GM18870 (cell line): ENCODE data around the gene ZNF687.
A peak's percentile ranks its signal among the peaks of the same experiment; 100 is the strongest.

Experiments used
- ATAC-seq: cut with Tn5 transposase; IDR thresholded peaks from one replicate; pipeline ENCODE4 v1.9.1; 2021; ENCODE audit warnings: moderate library complexity; ENCODE audit not compliant: unreplicated experiment

Gene ZNF687

DNA sequence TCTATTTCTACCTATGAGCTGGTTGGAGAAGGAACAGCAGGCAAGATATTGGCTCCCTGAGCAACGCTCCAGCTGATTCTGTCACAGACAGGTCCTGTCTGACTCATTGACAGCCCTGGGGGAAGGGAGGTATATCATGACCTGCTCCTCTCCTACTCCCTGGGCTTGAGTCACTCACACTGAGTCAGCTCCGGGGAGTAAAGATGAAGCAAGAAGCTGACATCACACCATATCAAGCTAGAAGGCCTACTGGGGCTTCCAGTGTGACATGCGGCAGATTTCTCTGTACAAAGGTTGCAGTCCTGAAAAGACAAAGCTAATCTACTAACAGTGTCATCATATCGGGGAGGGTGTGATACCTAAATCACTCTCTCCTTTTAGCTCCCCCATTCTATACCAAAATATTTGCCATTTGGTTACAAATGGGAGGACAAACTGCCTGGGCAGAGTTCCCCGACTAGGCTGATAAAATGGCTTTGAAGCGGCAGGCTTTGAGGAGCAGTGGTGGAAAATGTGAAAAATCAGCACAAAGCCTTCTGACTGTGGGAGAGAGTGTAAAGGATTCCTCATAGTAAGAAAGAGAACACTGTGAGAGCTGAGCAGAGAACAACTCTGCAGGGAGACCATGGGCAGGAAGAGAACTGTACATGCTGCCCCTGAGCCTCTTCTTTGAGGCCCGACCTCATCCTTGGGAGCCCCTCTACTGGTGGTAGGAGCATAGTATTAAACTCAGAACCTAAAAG is 29.7 kb downstream of the ZNF687 start:
- ATAC-seq = no peak

DNA sequence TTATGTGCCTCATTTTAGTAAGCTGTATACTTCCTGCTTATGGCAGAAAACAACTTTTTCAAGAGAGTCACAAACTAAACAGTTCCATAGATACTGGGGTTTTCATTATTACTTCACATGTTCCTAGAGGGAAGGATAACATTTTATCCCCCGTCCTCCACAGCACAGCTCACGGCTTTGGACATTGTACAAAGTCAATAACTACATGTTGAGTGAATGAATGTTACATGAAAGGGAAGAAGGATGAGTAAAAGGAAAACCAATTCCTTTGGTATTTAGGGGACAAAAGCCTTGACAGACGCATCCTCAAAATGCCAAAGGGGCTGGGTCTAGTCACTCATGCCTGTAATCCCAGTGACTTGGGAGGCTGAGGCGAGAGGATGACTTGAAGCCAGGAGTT is 30.3 kb downstream of the ZNF687 start:
- no peak for ATAC-seq

DNA sequence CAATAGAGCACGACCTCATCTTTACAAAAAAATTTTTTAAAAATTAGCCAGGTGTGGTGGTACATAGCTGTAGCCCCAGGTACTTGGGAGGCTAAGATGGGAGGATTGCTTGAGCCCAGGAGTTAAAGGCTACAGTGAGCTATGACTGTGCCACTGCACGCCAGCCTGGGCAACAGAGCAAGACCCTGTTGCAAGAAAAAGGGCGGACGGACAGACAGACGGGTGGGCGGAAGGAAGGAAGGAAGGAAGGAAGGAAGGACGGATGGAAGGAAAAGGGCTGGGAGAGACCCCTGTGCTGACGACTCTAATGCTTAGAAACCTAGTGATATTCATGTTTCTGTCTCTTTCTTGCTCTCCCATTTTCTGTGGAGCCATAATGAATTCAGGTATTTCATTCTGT is 30.7 kb downstream of the ZNF687 start:
- no peak for ATAC-seq

DNA sequence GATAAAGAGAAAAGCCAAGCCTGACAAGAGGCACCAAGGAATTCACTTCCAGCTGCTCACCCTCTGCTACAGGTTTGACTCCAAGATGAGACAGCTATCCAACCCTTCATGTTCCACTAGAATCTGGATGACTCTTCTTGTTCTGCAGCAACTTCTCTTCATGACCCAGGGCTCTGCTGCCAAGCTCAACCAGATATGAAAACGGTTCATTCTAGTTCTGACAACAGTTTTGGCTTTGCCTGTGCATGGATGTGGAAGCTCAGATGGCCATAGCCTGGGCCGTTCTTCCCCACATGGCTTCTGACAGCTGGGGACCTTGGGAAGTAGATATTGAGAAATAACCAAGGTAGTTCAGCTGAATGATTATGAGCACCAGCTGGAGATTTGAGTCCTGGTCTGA is 31.4 kb downstream of the ZNF687 start:
- no peak for ATAC-seq

DNA sequence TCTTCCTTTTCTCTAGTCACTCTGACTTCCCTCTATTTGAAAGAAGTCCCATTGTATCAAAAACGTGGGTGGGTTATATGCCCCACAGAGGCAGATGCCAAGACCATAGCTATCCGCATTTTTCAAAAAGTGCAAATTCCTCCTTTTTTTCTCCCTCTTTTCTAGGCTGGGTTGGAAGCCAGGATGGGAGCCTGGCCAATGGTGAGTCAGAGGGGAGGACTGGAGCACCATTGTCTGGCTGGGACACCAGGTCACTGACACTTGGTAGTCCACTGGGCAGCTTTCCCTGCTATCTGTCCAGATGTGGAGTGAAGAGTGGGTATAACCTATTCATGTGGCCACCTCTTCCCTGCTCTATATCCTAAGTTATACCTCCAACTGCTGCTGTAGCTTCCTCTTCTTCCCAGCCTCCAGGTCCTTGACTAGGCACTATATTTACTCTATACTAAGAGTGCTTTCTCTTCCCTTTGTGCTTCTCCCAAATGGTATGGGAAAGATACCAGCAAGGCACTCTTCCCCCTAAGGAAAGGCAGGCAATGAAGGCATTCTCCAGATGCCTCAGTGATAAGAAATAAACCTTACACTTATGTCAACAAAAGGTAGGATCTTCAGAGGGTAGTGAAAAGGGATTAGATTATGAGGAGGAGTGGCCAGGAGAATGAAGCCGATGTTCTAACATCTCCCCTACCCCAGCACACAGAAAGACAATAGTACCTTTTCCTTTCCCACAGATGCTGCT is 32.2 kb downstream of the ZNF687 start:
- ATAC-seq = no peak

DNA sequence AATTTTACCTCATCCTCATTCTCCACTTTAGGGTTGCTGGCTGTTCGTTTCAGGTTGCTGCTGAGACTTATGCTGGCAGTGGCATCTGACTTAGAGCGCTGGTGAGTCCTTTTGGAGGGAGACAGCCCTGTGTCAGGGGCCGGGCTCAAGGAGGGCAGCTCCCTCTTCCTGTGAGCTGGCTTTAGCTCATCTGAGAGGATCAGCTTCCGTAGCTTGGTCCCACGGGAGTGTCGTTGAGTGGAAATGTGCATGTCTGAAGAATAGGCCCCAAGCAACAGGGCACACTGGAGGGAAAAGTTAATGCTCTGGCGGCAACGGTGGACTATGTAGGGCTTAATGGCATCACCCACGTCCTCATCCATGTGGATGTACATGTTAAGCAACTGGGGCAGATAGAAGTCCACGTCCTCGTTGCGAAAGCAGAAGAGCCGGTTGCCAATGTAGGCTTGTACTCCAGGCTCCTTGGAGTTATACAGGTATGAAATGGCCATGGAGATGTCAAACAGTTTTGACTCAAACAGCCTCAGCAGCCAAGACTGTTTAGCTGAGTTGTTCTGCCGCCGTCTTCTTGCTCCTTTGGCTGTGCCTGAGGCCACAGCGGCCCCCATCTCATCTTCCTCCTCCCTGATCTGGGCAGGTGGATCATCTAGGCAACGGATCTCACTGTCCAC is 33.6 kb downstream of the ZNF687 start:
- no peak for ATAC-seq

DNA sequence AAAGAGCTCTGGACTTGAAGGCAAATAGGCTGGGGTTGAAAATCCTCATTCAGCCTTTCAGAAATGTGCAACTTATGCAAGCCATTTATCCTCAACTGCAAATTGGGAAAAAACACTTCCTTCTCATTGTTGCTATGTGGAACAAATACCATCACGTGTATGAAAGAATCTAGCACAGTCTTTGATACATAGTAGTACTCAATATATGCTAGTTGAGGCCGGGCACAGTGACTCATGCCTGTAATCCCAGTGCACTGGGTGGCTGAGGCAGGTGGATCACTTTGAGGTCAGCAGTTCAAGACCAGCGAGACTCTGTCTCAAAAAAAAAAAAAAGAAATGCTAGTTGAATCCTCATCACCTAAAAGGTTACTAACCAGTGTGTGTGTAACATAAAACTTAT is 36.9 kb downstream of the ZNF687 start:
- no peak for ATAC-seq

DNA sequence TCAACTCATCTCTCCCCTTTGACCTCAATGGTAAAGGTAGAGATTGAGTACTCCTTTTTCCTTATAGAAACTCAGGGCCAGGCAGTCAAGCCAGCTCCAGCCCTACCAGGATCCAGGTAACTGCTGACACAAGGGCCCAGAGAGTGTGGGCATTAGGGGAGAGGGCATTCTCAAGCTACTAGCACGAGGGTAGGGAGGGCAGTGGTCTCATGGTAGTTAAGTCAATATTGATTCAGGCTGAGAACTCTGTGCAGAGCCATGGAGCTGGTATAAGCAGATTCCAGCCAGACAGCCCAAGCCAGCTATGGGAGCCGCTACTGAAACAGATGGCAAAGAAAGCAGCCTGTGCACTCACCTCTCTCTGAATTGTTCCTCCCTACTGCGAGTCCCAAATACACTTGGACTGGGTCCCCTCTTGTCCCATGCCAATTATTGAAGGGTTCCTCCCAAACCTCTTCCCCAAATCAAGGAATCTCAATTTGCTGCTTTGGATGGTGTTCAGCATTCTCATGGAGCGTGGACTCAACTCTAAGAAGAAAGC is 42.4 kb downstream of the ZNF687 start:
- ATAC-seq = no peak

DNA sequence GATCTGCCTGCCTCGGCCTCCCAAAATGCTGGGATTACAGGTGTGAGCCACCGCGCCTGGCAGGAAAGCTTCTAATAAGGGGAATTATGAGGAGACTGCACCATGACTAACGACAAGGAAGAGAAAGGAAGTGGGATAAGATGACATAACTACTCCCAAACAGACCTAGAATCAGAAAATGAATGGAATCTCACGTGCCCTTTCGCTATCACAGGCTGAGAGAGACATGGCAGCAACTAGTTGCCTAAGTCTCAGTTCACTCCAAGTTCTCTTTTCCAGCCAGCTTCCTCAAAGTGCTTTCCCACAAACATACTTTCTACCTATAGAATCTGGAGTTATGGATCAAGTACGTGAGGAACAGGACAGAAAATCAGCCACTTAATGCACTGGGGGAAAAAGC is 43.1 kb downstream of the ZNF687 start:
- ATAC-seq = no peak

DNA sequence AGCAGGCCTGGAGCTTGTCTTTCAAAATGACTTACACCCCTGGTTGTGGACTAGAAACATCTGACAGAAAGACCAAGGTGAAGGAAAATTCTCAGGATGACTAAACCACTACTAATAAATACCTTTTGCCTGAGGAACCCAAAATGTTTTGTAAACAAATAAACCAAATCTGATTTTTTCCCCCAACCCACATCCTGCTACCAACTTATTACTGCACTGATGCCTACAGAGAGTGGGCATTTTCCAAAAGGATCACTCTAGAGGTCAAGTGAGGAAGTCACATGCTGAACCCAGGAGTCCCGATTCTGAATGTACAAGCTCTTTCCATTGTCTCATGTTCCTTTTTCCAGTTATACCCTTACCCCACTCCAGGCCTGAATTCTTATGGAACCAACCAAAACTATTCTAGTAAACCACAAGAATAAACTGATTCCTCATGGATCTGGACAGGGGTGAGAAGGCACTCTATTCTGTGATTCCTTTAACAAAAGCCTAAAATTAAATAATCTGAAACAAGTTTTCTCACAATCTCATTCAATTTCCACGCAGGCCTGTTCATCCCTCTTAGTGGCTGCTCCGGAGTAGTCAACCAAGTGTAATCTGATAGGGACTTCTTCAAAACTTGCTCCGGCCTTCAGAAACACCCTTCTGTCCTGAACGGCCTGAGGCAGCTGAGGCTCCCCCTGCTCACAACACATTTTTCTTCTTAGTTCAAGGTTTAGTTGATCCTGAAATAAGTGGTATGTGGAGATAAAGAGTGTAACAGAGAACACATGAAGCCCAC is 43.7 kb downstream of the ZNF687 start:
- ATAC-seq = no peak

DNA sequence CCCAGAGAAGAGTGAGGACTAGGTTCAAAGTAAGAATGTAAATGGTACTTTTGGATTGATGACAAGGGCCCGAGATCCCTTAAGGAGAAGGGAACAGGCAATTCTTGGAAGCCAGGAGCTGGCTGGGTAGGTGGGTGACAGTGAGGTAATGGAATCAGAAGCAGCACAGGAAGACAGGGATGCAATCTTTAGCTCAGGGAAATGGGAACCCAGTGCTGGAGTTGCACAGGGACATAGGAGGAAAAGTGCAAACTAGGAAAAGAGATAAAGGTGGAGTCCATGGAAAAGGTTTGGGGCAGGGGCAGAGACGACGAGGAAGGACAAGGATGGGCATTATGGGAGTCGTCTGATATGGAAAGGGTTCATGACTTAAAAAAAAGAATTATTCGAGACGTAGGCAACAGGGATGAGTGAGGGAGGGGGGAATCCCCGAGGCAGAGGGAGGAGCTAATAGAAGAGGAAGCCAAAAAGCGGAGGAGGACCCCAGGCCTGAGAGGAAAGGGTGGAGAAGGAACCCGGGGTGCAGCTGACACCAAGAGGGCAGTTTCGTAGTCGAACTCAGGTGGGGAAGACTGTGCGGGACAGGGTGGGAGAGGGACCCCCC is 44.6 kb downstream of the ZNF687 start:
- ATAC-seq = peak; percentile 38

DNA sequence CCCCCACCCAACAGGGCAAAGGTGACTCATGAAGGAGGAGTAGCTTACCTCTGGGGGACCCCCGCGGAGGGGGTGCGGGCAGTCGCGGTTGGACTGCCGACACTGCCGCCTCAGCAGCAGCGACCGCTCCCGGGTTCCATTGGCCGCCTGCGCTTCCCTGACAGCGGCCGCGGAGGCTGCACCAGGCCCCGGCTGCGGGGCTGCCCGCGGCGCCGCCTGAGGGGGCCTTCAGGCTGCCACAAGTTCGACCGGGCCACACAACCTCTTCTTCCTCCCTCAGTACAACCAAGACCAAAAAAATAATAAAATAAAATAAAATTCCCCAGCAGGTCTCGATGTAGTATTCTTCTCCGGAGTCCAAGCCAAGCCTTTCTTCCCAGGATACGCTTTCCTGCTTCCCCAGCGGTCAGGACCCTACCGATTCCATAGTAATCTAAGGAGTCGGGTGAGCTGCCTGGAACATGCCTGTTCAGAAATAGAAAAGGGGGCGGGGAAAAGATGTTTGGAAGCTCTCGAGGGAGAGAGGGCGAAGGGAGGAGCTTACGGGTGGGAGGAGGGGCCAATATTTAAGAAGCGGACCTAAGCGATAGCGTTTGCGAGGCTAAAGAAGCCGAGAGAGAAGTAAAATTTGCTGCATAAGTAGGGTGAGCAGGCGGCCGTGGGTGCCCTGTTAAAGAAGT is 45.3 kb downstream of the ZNF687 start, which contains the start of gene PI4KB:
PI4KB (minus strand) TSS at position 194 of the 680 bp plus-strand sequence. CDS start 10,935 bp downstream, outside the sequence.
- peak; percentile 76 for ATAC-seq

DNA sequence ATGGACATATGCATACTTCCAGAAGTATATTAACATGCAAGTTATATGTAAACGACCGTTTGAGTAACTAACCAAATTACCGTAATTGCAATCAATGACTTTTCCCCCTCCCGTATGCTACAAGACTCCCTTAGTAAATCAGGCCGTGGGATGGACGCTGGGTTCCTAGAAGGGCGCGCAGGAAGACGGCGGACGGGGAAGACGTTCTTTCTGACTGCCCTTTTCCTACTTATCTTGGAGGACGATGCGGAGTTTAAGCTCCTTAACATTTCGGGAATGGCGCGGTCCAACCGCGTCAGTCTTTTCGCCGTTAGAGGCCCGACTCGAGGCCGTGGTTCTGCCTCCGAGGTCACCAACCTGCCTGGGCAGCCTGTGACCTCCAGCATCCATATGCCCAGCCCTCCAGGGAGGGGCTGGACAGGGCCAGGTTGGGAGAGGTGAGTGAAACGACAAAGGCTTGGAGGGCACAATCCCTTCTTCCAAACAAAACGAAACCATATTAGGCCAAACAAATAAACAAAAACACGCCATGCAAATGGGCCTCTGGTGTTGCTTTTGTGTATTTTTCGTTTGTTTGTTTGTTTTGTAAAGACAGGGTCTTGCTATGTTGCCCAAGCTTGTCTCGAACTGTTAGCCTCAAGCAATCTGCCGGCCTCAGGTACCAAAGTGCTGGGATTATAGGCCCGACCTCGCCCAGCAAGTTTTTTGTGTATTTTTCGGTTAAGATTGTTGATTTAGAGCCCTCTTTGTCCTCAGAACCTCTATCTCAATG is 46.0 kb downstream of the ZNF687 start:
- ATAC-seq = peak; percentile 23

DNA sequence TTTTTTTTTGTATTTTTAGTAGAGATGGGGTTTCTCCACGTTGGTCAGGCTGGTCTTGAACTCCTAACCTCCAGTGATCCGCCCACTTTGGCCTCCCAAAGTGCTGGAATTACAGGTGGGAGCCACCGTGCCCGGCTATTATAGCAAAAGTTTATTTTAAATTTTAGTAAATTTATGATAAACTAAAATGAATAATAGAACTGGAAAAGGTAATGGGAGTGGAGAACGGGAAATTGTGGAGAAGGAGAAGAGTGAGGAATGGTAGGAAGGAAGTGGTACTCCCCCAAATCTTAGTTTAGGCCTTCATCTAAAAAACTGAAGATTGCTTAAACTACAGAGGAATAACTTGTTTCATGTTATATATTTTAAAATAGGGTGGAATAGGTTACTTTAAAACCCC is 52.7 kb downstream of the ZNF687 start:
- ATAC-seq = no peak

DNA sequence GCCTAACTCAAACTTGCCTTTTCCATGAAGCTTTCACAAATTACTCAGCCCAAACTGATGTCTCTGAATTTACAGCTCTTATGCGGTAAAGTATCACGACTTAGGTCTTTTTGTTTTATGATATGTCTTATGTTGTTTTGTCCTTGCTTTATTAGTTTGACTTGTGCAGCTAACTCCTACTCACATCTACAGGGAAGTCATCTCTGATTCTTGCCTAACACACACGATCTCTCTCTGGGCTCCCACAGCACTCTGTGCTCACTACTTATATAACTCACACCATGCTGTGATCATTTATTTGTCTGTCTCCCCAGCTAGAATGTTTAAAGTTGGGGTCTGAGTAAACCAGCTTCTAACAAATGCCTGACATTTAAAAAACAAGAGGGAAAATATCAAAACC is 54.5 kb downstream of the ZNF687 start:
- ATAC-seq = no peak

DNA sequence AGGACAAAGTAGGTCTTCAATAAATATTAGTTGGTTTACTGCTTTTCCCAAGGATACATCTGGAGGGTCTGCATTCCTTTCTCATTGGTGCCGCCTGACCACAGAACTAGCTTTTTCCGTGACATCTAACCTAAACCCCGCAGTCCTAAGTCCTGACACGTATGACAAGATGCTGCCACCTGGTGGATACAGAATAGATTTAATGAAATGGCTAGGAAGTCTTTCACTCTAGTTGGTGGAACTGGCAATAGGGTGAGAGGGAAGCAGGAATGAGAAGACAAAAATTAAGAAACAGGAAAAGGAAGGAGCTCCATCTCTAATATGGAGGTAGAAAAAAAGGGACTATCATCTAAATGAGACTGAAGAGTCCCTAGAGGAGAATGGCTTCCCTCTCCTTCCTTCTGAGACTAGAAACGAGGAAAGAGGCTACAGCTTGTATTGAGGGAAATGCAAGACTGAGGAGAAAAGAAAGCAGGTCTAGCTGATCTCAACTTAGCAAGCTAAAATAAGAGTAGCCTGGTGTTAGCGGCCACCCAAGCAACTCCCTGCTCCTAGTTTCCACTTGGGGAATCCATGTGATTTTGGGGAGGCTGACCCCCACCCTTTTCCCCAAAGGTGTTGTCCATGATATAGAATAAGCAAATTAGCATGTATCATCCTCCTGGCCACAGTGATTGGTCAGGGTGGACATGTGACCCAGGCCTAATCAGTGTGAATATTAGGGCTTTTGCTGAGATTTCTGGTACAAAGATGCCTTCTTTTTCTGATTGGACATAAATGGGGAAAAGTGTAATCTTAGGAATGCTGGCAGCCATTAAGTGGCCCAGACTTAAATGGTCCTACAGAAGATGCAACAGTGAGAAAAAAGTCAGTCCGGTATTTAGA is 59.0 kb downstream of the ZNF687 start:
- ATAC-seq = no peak
